Erythroblast (primary cell): ENCODE results near the gene IGFBP5.

Source experiments
- GATA1 ChIP-seq: IDR thresholded peaks from 2 replicates; pipeline ENCODE4 v1.6.1; 2011; ENCODE audit warnings: low read depth, mild to moderate bottlenecking, control low read depth, low read length, moderate library complexity
- POLR2A ChIP-seq: IDR thresholded peaks from 2 replicates; pipeline ENCODE4 v1.6.1; 2011; ENCODE audit warnings: mild to moderate bottlenecking, low read length

GRCh38 chr2:216666461-216667233 lies 28.7 kb downstream of the IGFBP5 start:
- TF ChIP-seq POLR2A, result no peak
- no peak for TF ChIP-seq GATA1
